H54 (cell line): ENCODE data around the gene CAPN10.

Experiments used
- DNase-seq: peaks from one replicate; pipeline ENCODE4 v3.0.0; 2011; ENCODE audit warnings: low spot score, mixed read lengths; ENCODE audit not compliant: insufficient read length
- FAIRE-seq: peaks from 3 replicates; lab custom pipeline; 2011; peaks lifted over from hg19 to GRCh38; lab: Jason Lieb, UNC
- POLR2A ChIP-seq: IDR thresholded peaks from 2 replicates; pipeline ENCODE4 v1.6.1; 2011; ENCODE audit warnings: low read depth, mild to moderate bottlenecking, low read length

The CAPN10 gene

DNA sequence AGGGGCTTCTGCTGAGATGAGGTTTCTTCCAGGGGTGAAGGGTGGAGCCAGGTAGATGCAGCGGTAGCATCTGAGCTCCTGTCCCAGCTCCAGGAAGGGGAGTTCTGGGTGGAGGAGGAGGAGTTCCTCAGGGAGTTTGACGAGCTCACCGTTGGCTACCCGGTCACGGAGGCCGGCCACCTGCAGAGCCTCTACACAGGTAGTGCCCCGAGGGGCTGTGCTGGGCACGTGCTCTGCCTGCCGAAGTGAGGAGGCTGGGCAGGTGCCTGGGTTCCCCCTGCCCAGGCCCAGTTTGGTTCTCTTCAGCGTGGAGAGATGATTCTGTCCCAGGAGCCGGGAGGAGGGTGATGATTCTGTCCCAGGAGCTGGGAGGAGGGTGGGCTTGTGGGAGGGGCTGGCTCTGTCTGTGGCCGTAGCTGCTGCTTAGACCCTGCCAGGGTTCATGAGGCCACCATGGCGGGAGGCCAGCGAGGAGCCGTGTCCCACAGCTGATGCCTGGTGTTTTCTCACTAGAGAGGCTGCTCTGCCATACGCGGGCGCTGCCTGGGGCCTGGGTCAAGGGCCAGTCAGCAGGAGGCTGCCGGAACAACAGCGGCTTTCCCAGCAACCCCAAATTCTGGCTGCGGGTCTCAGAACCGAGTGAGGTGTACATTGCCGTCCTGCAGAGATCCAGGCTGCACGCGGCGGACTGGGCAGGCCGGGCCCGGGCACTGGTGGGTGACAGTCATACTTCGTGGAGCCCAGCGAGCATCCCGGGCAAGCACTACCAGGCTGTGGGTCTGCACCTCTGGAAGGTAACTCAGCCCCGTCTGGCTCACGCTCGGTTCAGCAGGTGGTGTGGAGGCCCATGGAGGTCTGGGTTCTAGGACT is 8.2 kb downstream of the CAPN10 start:
- no peak for TF ChIP-seq POLR2A
- no peak for FAIRE-seq
- no peak for DNase-seq

DNA sequence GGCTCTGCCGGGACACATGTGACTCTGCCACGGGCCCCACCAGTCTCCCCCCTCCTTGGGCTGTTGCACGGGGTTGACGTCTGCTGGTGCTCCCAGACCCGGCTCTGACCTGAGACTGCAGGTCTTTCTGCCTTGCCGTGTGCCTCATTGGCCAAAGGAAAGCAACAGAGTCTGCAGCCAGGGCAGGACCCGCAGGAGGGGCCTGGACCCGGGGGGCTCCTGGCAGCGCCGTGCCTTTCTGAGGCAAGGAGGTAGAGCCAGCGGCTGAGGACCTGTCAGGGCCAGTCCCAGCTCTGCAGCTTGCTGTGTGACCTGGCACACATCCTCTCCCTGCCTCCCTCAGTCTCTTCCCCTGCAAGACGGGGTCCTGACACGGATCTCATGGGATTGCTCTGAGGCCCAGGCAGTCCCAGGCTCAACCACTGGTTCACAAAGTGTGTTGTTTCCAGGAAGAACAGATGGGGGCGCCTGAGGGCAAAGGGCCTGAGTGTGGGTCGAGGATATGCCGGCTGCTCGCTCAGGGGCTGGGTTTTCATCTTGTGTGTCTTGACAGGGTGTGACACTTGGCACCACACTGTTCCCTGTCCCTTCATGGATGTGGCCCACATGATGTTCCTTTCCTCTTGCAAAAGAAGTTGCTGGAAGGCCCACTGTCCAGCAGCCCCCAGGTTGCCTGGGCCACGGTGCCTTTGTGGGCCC is 9.0 kb downstream of the CAPN10 start:
- TF ChIP-seq POLR2A = no peak
- peak; percentile 59 for DNase-seq
- FAIRE-seq = no peak

DNA sequence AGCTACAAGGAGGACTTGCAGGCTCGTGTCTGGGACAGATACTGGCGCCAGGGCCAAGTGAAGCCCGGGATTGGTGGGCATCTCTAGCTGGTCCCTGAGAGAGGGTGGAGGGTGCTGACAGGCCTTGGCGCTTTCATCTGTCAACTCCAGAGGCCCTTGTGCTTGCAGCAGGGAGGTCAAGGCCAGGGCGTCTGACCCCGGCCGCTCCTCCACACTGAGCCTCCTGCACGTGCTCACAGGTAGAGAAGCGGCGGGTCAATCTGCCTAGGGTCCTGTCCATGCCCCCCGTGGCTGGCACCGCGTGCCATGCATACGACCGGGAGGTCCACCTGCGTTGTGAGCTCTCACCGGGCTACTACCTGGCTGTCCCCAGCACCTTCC is 9.5 kb downstream of the CAPN10 start:
- FAIRE-seq = no peak
- DNase-seq = no peak
- TF ChIP-seq POLR2A = no peak

DNA sequence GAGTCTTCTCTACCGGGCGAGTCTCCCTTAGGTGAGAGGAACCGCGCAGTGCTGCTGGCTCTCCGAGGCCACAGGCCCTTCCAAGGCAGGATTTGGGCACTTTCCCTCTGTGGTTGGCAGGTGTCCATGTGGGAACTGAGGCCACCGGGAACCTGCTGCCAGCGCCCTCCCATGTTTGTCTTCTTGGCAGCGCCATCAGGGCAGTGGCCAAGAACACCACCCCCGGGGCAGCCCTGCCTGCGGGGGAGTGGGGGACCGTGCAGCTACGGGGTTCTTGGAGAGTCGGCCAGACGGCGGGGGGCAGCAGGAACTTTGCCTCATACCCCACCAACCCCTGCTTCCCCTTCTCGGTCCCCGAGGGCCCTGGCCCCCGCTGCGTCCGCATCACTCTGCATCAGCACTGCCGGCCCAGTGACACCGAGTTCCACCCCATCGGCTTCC is 10.0 kb downstream of the CAPN10 start:
- FAIRE-seq (no peak), DNase-seq (no peak)
- no peak for TF ChIP-seq POLR2A

- DNase-seq (no peak), FAIRE-seq (no peak)
- TF ChIP-seq POLR2A = no peak
Measured at GRCh38 chr2:240597054-240597418, 10.5 kb downstream of the CAPN10 start.

GRCh38 chr2:240597419-240598181 is 11.1 kb downstream of the CAPN10 start:
- DNase-seq (no peak), FAIRE-seq (no peak)
- TF ChIP-seq POLR2A = no peak

DNA sequence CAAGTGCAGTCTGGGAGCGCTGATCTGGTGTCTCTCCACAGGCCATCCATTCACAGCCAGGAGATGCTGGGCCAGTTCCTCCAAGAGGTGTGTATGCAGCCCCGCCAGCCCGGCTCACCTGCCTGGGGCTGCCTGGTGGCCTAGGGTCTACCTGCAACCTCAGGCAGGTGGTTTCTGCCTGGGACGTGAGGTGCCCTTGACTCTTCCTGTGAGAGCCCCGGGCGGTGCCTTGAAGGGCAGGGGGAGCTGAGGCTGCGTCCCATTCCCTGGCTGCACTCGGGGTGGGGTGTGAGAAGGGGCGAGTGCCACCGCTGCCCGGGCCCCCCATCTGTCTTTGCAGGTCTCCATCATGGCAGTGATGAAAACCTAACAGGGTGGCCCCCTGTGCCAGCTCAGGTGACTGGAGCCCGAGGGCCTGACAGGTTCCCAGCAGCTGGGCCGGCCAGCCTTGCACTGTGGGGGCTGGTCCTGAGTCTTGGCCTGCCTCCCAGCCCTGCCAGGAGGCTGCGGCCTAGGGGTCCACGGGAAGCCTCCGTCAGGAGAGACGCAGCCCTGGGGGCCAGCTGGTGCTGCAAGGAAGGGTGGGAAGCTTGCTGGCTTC is 11.9 kb downstream of the CAPN10 start:
- no peak for TF ChIP-seq POLR2A
- no peak for FAIRE-seq
- DNase-seq = no peak

DNA sequence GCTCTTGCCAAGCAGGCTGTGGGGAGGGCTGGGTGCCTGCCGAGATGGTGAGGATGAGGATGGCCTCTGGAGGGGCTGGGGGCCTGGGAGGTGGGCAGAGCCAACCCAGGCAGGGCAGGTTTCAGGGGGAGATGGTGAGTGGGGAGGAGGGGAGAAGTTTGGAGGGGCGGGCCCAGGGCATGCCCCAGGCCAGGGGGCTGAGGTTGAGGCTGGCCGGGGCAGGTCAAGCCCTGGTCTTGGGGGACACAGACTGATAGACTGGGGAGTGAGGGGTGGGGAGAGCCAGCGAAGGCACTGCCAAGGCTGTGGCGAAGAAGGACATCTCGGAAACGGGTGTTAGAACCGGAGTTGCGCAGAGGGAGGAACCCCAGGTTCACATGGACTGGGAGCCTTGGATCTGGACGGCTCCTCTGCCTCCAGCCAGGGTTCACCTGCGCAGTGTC is 12.6 kb downstream of the CAPN10 start:
- no peak for DNase-seq
- FAIRE-seq = no peak
- no peak for TF ChIP-seq POLR2A

DNA sequence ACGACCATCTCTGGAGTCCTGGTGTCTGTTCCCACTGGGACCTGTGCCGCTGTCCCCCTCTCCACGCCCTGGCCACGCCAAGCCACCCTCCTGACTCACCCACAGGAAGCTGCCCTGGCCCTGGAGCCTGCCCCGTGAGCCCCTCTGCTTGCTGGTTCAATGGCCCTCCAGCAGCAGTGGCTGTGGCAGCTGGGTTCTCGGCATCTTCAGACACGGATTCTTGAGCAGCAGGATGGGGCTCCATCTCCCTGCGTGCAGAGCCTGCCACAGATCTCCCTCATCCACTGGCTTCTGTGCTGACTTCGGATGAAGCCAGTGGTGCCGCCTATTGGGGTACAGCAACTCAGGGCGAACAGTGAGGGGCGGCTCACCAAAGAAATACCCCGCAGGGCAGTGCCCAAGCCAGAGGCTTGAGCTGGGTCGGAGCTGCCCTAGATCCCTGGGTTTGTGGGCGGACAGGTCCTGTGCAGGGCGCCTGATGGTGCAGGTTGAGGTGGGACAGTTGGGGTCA is 14.0 kb downstream of the CAPN10 start:
- no peak for TF ChIP-seq POLR2A
- DNase-seq (no peak), FAIRE-seq (no peak)

GRCh38 chr2:240601061-240601830 is 14.7 kb downstream of the CAPN10 start:
- no peak for DNase-seq
- no peak for TF ChIP-seq POLR2A
- FAIRE-seq = no peak

GRCh38 chr2:240601831-240602160 is 15.3 kb downstream of the CAPN10 start:
- no peak for TF ChIP-seq POLR2A
- no peak for DNase-seq
- no peak for FAIRE-seq

DNA sequence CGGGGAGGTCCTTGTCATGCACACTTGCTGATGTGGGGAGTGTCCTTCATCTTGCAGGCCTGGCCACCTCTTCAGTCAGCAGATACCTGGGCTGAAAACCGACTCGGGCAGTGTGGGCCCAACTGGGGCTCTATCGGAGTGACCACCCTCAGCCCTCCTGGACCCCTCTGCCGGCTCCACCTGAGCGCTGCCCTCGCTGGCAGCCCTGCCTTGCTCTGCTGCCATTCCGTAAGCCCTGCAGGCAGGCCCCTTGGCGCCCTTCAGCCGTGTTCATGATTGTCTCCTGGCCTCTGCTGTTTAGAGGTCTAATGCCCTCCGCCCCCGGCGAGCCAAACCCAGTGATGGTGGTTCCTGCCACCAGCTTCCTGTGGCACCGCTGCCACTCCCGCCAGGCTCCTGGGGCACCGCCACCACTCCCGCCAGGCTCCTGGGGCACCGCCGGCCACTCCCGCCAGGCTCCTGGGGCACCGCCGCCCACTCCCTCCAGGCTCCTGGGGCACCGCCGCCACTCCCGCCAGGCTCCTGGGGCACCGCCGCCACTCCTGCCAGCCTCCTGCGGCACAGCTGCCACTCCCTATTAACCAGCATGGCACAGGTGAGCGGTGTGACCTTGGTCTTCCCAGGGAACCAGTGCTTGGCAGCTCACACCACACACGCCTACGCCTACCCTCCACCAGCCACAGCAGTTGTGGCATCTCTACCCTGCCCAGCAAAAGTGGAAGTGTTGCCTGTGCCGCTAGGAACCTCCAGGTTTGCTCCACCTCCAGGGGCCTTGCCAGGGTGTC is 15.9 kb downstream of the CAPN10 start:
- no peak for DNase-seq
- no peak for TF ChIP-seq POLR2A
- FAIRE-seq = no peak
